ENCODE measurements around the gene GRK1. TPM values are rescaled to one million over a fixed set of nuclear protein-coding genes. Genes with fewer than 3 reads are reported as not detected.

The GRK1 gene
- total and polyA plus RNA-seq, 2 experiments from 2014 or later, result not detected

DNA sequence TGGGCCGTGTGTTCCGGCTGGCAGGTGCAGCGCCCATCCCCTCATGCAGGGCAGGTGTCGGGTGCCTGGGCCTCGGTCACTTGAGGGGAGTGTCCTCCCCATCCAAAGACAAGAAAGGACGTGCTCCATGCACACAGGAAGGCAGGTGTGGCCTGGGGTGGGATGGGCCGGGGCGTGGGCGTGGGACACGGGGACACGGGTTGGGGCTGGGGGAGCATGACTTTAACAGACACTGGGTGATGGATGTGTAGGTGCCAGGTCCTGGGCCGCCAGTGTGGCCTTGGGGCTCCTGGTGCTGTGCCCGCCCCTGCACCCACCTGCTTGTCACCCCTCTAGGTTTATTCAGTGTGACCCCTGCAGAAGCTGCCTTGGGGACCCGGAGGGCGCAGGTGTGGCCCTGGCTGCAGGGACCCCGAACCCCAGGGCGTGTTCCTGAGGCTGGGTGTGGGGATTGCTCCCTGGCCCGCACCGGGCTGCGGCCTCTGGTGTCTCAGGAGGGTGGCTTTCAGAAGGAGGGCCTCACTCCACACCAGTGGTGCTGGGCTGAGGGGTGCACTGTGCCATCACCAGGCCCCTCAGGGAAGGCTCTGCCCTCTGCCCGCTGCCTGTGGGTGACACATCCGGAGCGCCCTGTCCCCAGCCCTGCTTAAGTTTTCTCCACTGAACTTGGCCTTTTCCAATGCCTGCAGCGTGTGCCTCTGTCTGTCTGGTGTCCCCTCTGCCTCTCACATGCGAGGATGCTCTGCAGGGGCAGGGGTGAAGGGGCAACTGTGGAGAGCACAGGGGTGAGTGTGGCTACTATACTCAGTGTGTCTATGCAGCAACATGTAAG lies 97.2 kb downstream of the GRK1 start:
- Histone ChIP-seq H3K36me3 (ENCODE audit: low read depth) (no peaks in the 10 kb centered on the region), H3K4me2 (ENCODE audit: unreplicated experiment) (no peak overlapping the region), H3K27me3 (replicated peaks; ENCODE audit: insufficient read depth) (peaks cover 23% of the 10 kb centered on the region), H3K9ac (no peak overlapping the region), H3K9me2 (ENCODE audit: insufficient read depth) (no peaks in the 10 kb centered on the region), H3K4me1 (ENCODE audit: insufficient read depth) (0 out of 2 replicates have a peak, but pooled peaks cover 5% of the 10 kb centered on the region), H3K27ac (no peak overlapping the region), H3F3A (ENCODE audit: insufficient read depth) (no peaks in the 10 kb centered on the region), H3K9me3 (ENCODE audit: low read depth) (no peaks in the 10 kb centered on the region), H2AFZ (no peak overlapping the region), H4K20me1 (ENCODE audit: insufficient read depth) (no peaks in the 10 kb centered on the region), H3K4me3 (no peak overlapping the region), H3K79me2 (ENCODE audit: insufficient read depth) (no peaks in the 10 kb centered on the region)
- TF ChIP-seq EZH2phosphoT487 (IDR thresholded peaks at IDR 0.05; ENCODE audit: insufficient read depth, low read depth) (no peak), EZH2 (IDR thresholded peaks at IDR 0.05; ENCODE audit: insufficient read depth, poor library complexity, severe bottlenecking) (no peak)
- WGBS, 2 experiments (ENCODE audit: low coverage in 1 of 2, low lambda C conversion rate in 2 of 2, missing lambda C conversion rate in 2 of 2), result 90 to 92% methylated on average over 17 to 25 of the region's 25 CpGs
- in situ Hi-C loops (cut with MboI), result no loop called here
- DNase-seq, result no peak

DNA sequence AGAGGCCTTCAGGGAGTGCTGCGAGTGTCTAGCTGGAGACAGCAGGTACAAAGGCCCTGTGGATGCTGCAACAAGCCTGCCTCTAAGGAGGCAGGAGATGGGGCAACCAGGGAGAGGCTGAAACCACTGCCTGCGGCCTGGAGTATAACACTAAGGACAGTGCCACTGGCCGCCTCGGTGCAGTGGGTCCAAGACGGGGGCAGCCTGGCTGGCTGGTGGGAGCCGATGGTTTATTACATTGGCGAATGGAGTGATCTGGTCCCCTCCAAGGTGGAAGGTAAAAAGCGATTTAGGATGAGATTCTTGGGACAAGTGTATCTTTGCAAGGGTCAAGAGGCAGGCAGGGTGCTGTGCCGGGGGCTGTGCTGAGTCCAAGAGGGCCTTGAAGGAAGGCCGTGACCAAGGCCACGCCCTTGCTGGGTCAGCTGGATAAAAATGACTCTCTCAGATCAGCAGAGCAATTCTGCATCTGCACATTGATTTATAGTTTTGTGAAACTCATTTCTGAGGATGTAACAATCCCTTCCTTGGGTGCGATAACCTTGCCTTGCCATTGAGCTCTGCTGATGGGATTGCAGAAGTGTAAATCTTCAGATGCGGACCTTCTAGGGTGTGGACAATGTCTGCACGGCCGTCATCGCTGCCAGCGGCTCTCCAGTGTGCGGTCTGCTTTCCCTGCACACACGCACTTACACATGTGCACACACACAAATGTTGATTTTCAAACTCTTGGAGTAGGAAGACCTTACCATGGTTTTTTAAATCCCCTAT lies 98.0 kb downstream of the GRK1 start:
- 54 to 55% methylated on average over 19 of the region's 19 CpGs for WGBS, 2 experiments (ENCODE audit: low coverage in 1 of 2, low lambda C conversion rate in 2 of 2, missing lambda C conversion rate in 2 of 2)
- Histone ChIP-seq H3K27ac (no peak overlapping the region), H3K36me3 (ENCODE audit: low read depth) (no peaks in the 10 kb centered on the region), H3F3A (ENCODE audit: insufficient read depth) (no peaks in the 10 kb centered on the region), H4K20me1 (ENCODE audit: insufficient read depth) (no peaks in the 10 kb centered on the region), H3K79me2 (ENCODE audit: insufficient read depth) (no peaks in the 10 kb centered on the region), H3K4me1 (ENCODE audit: insufficient read depth) (no peaks in the 10 kb centered on the region), H3K9me2 (ENCODE audit: insufficient read depth) (no peaks in the 10 kb centered on the region), H3K9ac (no peak overlapping the region), H3K4me3 (no peak overlapping the region), H3K9me3 (ENCODE audit: low read depth) (no peaks in the 10 kb centered on the region), H3K27me3 (replicated peaks; ENCODE audit: insufficient read depth) (peaks cover 16% of the 10 kb centered on the region), H3K4me2 (ENCODE audit: unreplicated experiment) (no peak overlapping the region), H2AFZ (no peak overlapping the region)
- no peak for DNase-seq
- TF ChIP-seq EZH2 (IDR thresholded peaks at IDR 0.05; ENCODE audit: insufficient read depth, poor library complexity, severe bottlenecking), result no peak
- TF ChIP-seq EZH2phosphoT487 (IDR thresholded peaks at IDR 0.05; ENCODE audit: insufficient read depth, low read depth), result no peak
- in situ Hi-C loops (cut with MboI), result no loop called here

DNA sequence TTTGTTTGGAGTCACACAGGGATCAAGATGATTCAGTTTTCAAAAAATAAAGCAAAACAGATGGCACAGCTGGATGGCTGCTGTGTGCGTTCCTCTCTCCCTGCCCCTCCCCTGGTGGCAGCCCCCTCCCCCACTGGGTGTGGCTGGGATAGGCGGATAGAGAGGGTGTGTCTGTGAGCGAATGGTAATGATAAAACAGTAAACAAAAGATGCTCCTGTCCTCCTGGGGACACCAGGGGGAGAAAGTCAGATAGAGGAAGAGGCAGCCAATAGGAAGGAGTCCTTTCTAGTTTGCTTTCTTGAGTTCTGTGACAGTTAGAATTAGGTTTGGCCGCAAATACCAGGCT lies 98.5 kb downstream of the GRK1 start:
- H2AFZ ChIP-seq, result no peak overlapping the region
- WGBS, 2 experiments (ENCODE audit: low coverage in 1 of 2, low lambda C conversion rate in 2 of 2, missing lambda C conversion rate in 2 of 2), result 0 to 7% methylated on average over 3 to 4 of the region's 4 CpGs
- no peaks in the 10 kb centered on the region for H3K4me1 ChIP-seq (ENCODE audit: insufficient read depth)
- H3F3A ChIP-seq (ENCODE audit: insufficient read depth), result no peaks in the 10 kb centered on the region
- peaks cover 10% of the 10 kb centered on the region for H3K27me3 ChIP-seq (replicated peaks; ENCODE audit: insufficient read depth)
- in situ Hi-C loops (cut with MboI), result no loop called here
- no peak overlapping the region for H3K27ac ChIP-seq
- no peaks in the 10 kb centered on the region for H3K9me2 ChIP-seq (ENCODE audit: insufficient read depth)
- TF ChIP-seq EZH2phosphoT487 (IDR thresholded peaks at IDR 0.05; ENCODE audit: insufficient read depth, low read depth), result no peak
- TF ChIP-seq EZH2 (IDR thresholded peaks at IDR 0.05; ENCODE audit: insufficient read depth, poor library complexity, severe bottlenecking), result no peak
- H3K79me2 ChIP-seq (ENCODE audit: insufficient read depth), result no peaks in the 10 kb centered on the region
- H3K9ac ChIP-seq, result no peak overlapping the region
- DNase-seq, result peak; percentile 12
- no peaks in the 10 kb centered on the region for H4K20me1 ChIP-seq (ENCODE audit: insufficient read depth)
- no peak overlapping the region for H3K4me2 ChIP-seq (ENCODE audit: unreplicated experiment)
- H3K36me3 ChIP-seq (ENCODE audit: low read depth), result no peaks in the 10 kb centered on the region
- no peaks in the 10 kb centered on the region for H3K9me3 ChIP-seq (ENCODE audit: low read depth)
- H3K4me3 ChIP-seq, result no peak overlapping the region

DNA sequence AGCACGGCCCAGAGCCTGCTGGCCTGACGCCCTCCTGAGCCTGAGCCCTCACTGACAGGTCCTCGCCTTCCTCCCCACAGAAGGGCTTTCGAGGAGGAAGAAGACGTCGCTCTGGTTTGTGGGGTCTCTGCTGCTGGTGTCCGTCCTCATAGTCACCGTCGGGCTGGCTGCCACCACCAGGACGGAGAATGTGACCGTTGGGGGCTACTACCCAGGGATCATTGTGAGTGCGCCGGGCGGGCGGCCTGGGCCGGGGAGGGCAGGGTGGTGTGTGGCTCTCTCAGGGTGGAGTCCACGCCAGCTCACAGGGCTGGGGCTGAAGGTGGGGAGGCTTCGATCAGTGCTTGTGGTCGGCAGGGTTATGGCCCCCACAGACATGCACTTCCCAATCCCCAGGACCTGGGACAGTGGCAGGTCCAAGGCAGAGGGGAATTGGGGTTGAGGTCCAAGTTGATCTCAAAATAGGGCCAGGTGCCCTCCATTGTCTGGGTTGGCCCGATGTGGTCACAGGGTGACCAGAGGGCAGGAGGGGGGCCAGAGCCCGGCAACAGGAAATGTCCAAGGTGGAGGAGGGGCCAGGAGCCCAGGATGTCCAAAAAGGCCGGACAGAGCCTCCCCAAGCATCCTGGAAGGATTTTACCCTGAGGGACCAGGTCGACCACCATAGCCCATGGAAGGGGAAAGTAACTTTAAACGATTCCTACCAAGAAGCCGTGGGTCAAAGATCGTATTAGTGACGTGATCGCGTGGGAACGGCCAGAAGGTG lies 99.2 kb downstream of the GRK1 start:
- H3K9me3 ChIP-seq (ENCODE audit: low read depth), result no peaks in the 10 kb centered on the region
- no peak overlapping the region for H3K27ac ChIP-seq
- no peaks in the 10 kb centered on the region for H4K20me1 ChIP-seq (ENCODE audit: insufficient read depth)
- 88 to 90% methylated on average over 26 to 30 of the region's 30 CpGs for WGBS, 2 experiments (ENCODE audit: low coverage in 1 of 2, low lambda C conversion rate in 2 of 2, missing lambda C conversion rate in 2 of 2)
- in situ Hi-C loops (cut with MboI), result no loop called here
- no peaks in the 10 kb centered on the region for H3K4me1 ChIP-seq (ENCODE audit: insufficient read depth)
- no peak for DNase-seq
- no peak overlapping the region for H3K4me3 ChIP-seq
- no peak overlapping the region for H3K4me2 ChIP-seq (ENCODE audit: unreplicated experiment)
- H3K79me2 ChIP-seq (ENCODE audit: insufficient read depth), result no peaks in the 10 kb centered on the region
- no peaks in the 10 kb centered on the region for H3K9me2 ChIP-seq (ENCODE audit: insufficient read depth)
- TF ChIP-seq EZH2 (IDR thresholded peaks at IDR 0.05; ENCODE audit: insufficient read depth, poor library complexity, severe bottlenecking) (no peak), EZH2phosphoT487 (IDR thresholded peaks at IDR 0.05; ENCODE audit: insufficient read depth, low read depth) (no peak)
- peaks cover 4% of the 10 kb centered on the region; the same call in 1 of the 2 replicates for H3K27me3 ChIP-seq (replicated peaks; ENCODE audit: insufficient read depth)
- H3K36me3 ChIP-seq (ENCODE audit: low read depth), result no peaks in the 10 kb centered on the region
- H2AFZ ChIP-seq, result no peak overlapping the region
- no peak overlapping the region for H3K9ac ChIP-seq
- no peaks in the 10 kb centered on the region for H3F3A ChIP-seq (ENCODE audit: insufficient read depth)
